Diencephalon (tissue), 1 donor: ENCODE measurements around the gene CAMSAP2. TPM values are rescaled to one million over a fixed set of nuclear protein-coding genes. Genes with fewer than 3 reads are reported as not detected.

ENCODE experiments used
- total RNA-seq: library from RNA; depleted of rRNA; stranded (reverse); fragments of >200 nt; gene quantifications from one replicate; pipeline ENCODE4 v1.2.3, GENCODE V29; 2014

CAMSAP2 gene, protein sequence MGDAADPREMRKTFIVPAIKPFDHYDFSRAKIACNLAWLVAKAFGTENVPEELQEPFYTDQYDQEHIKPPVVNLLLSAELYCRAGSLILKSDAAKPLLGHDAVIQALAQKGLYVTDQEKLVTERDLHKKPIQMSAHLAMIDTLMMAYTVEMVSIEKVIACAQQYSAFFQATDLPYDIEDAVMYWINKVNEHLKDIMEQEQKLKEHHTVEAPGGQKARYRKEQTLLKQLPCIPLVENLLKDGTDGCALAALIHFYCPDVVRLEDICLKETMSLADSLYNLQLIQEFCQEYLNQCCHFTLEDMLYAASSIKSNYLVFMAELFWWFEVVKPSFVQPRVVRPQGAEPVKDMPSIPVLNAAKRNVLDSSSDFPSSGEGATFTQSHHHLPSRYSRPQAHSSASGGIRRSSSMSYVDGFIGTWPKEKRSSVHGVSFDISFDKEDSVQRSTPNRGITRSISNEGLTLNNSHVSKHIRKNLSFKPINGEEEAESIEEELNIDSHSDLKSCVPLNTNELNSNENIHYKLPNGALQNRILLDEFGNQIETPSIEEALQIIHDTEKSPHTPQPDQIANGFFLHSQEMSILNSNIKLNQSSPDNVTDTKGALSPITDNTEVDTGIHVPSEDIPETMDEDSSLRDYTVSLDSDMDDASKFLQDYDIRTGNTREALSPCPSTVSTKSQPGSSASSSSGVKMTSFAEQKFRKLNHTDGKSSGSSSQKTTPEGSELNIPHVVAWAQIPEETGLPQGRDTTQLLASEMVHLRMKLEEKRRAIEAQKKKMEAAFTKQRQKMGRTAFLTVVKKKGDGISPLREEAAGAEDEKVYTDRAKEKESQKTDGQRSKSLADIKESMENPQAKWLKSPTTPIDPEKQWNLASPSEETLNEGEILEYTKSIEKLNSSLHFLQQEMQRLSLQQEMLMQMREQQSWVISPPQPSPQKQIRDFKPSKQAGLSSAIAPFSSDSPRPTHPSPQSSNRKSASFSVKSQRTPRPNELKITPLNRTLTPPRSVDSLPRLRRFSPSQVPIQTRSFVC (N-terminal part only)
- 151 TPM for total RNA-seq

DNA sequence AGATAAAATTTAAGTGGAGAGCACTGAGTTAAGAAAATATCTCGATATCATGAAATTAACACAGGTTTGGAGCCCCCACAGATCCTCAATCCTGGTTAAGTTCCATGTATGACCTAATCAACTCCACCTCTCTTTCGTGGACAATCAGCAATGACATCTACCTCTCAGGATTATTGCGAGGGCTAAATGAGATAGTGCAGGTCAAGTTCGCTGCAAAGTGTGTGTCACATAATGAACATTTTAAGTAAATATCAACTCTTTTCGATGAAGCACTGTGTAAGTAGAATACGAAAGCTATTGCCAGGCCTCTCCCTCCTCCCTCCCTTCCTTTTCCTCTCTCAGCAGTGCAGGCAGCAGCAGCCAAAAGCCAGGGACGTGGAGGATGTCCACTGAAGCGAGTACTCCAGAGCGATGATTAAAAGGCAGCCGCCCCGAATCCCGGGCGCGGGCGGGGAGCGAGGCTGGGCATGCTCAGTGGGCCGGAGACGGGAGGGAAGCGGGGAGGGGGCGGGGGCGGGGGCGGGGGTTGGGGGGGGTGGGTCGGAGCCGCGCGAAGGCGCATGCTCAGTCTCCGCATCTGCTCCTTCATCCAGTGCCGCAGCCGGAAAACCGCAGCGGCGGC is at the start of gene CAMSAP2:
Gene CAMSAP2, plus strand, starts transcription at position 567 of the 622 bp plus-strand sequence. CDS start 935 bp downstream, outside the sequence.

DNA sequence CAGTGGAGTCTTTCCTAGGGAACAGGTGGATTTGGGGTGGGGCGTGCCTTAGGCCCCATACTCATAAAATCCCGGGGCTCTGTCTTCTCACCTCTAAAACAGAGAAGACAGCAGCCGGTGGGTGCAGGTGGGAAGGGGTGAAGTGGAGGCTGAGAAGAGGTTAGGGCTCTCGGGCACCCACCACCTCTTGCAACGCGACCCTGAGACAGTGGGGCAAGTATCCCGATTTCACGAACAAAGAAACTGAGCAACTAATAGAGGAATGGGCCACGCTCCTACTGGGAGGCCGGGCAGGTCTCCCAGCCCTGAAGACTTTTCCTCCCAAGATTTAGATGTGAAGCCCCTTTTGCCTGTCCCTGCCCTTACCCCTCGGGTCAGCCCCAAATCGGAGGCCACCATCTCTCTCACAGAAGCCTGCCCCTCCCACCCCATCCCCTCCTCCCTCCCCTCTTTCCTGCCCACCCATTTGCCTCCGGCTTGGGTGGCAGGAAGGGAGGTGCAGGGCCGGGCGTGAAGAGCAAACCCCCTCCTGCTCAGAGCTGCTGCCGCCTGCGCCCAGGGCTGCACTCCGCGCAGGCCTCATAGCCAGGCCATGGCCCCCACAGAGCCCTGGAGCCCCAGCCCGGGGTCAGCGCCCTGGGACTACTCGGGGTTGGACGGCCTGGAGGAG is 133.9 kb downstream of the CAMSAP2 start, which contains the start of gene GPR25:
Gene GPR25, plus strand, starts transcription at position 536 of the 670 bp plus-strand sequence. Its CDS starts 57 bp downstream, at position 593.

DNA sequence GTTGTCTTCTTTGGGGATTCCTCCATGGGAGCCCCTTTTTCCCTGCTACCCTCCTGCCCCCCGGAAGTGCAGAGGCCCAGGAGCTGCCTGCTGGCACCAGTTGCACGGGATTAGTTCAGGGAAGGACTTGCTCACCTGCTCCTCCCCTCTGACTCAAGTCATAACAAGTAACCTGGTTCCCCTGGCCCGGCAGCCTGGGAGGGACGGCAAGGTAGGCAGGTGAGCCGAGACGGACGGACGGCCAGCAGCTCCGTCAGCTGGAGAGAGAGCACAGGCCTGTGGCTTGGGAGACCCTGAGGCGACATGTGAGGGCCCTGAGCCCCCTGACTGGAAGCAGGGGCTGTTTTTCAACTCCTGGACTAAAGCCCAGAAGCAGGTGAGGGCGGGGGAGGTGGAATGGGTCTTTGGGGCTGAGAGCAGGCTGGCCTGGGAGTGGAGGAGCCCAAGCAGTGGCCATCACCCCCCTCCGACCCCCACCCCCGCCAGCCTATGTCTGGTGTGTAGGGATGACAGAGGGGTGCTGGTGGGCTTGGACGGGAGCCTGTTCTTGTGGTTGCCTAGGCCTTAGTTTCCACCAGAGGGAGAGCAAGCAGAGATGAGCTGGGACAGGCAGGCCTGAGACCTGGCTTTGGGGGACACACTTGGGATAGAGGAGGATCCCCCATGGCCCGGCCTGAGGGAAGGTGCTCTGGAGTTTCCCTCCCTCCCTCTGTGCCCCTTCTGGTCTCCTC is 156.2 kb downstream of the CAMSAP2 start, which contains the start of gene INAVA:
Gene INAVA, plus strand, starts transcription at position 189 of the 731 bp plus-strand sequence. CDS start 3,501 bp downstream, outside the sequence.

Other genes starting within 250 kb of the CAMSAP2 start
- 4.2 TPM for gene KIF14, start 118.1 kb upstream of the CAMSAP2 start, total RNA-seq
- gene DDX59, start 69.0 kb upstream of the CAMSAP2 start, total RNA-seq = 21.7 TPM
- gene GPR25, start 134.1 kb downstream of the CAMSAP2 start, total RNA-seq = 0.46 TPM
- 4.6 TPM for gene INAVA, start 156.0 kb downstream of the CAMSAP2 start, total RNA-seq